Measurements from ENCODE around the gene TWNK. TPM values are rescaled to one million over a fixed set of nuclear protein-coding genes. Genes with fewer than 3 reads are reported as not detected.

The TWNK gene
- total and polyA plus RNA-seq, 2 of the 4 experiments (the other 2 are of a cell fraction), result 7.7 to 8.8 TPM

DNA sequence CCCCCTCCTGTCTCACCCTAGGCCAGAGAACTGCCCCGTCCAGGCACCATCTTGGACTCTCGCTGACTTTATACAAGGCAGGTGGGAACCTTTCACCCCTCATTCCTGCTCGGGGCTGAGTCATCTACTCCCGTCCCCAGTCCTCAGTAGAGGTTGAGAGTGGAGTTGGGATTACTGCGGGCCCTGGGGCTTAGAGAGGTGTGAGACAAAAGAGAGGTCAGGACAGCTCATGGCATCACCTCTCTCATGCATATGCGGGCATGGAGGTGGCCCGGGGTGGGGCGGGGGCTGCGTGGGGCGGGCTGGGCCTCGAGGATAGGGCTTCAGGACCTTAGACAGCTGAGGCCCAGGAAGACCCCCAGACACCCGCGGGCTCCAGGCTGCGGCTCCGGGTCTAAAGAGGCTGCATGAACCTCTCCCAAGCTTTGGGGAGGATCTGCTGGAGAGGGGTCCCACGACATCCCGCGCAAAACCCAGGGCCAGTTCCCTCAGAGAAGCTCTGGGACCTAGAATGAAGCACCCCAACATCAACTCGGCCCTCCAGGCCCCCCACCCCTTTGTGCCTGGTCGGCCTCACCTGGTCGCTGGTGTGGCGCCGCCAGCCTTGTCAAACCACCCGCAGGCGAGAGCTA lies 43.3 kb downstream of the TWNK start (continued):
- TF ChIP-seq BHLHE40 (IDR thresholded peaks at IDR 0.05; ENCODE audit: low read depth, low read length), result no peak
- no peak for TF ChIP-seq MAFK (IDR thresholded peaks at IDR 0.05; ENCODE audit: low read depth, low read length)
- no peak for TF ChIP-seq MAZ (IDR thresholded peaks at IDR 0.05; ENCODE audit: borderline replicate concordance, low read depth, low read length)
- TF ChIP-seq MXI1 (IDR thresholded peaks at IDR 0.05; ENCODE audit: borderline replicate concordance, low read depth, low read length), result no peak
- TF ChIP-seq RFX5 (IDR thresholded peaks at IDR 0.05; ENCODE audit: low read depth, low read length), result no peak
- TF ChIP-seq SMC3 (IDR thresholded peaks at IDR 0.05; ENCODE audit: low read depth, low read length), result no peak
